Panc1 (cell line): ENCODE data around the gene TVP23A. TPM values are rescaled to one million over a fixed set of nuclear protein-coding genes. Genes with fewer than 3 reads are reported as not detected.

ENCODE experiments used
- ATAC-seq: fragments of 200-7000 bp; cut with Tn5 transposase; 2 replicates; pipeline ENCODE4 v1.9.1; 2020; ENCODE audit warnings: mild to moderate bottlenecking, moderate library complexity
- BruUV-seq: library from RNA; stranded (reverse); fragments of 400-500 nt; replicated peaks from 2 replicates; lab custom pipeline; 2021; lab: Mats Ljungman, UMichigan
- CTCF ChIA-PET: fragments of 300-600 bp; sonication (Branson Sonifier 250); formaldehyde crosslinking; loops from one replicate; lab custom pipeline; 2022; ENCODE audit warnings: antibody characterized with exemption; lab: Charles Lee
- POLR2A ChIA-PET: fragments of 300-600 bp; sonication (Branson Sonifier 250); formaldehyde crosslinking; loops from one replicate; lab custom pipeline; 2022; ENCODE audit warnings: antibody characterized with exemption; lab: Charles Lee
- DNase-seq: peaks from one replicate; pipeline ENCODE4 v3.0.0-alpha.2; 2010; ENCODE audit warnings: low read depth, low spot score
- H3K27ac ChIP-seq: 2 replicates; pipeline ENCODE4 v1.5.1; 2011; ENCODE audit warnings: mild to moderate bottlenecking, low read length, inconsistent platforms
- H3K27me3 ChIP-seq: fragments of 200-500 bp; sonication (Bioruptor generic); 2 replicates; pipeline ENCODE4 v1.6.0; 2014; ENCODE audit warnings: low read length, inconsistent platforms; ENCODE audit not compliant: control insufficient read depth, insufficient read depth
- H3K36me3 ChIP-seq: fragments of 200-500 bp; sonication (Bioruptor generic); 2 replicates; pipeline ENCODE4 v1.5.1; 2014; ENCODE audit warnings: inconsistent platforms, mild to moderate bottlenecking, low read length, moderate library complexity; ENCODE audit not compliant: control insufficient read depth, insufficient read depth
- H3K4me1 ChIP-seq: 2 replicates; pipeline ENCODE4 v1.5.1; 2011; ENCODE audit warnings: inconsistent platforms, mild to moderate bottlenecking, low read length, moderate library complexity; ENCODE audit not compliant: control insufficient read depth, insufficient read depth
- H3K4me3 ChIP-seq, 2 experiments: 2 replicates each; pipeline ENCODE4 v1.5.1; 2011 to 2012; ENCODE audit warnings: low read depth in 2 of 2, low read length in 2 of 2, mild to moderate bottlenecking in 2 of 2, inconsistent platforms in 1 of 2, moderate library complexity in 1 of 2
- H3K9me3 ChIP-seq: fragments of 200-500 bp; sonication (Bioruptor generic); 2 replicates; pipeline ENCODE4 v1.5.1; 2014; ENCODE audit warnings: low read depth, mild to moderate bottlenecking, inconsistent platforms, low read length, moderate library complexity; ENCODE audit not compliant: control insufficient read depth, insufficient read depth
- POLR2AphosphoS5 ChIP-seq: IDR thresholded peaks from 2 replicates; pipeline ENCODE4 v1.6.1; 2012; ENCODE audit warnings: mild to moderate bottlenecking, low read depth, low read length, moderate library complexity
- SIN3A ChIP-seq: IDR thresholded peaks from 2 replicates; pipeline ENCODE4 v1.6.1; 2012; ENCODE audit warnings: low read depth, mild to moderate bottlenecking, low read length, moderate library complexity, borderline replicate concordance; ENCODE audit not compliant: insufficient read depth
- TCF7L2 ChIP-seq: IDR thresholded peaks from 2 replicates; pipeline ENCODE4 v1.6.1; 2011; ENCODE audit warnings: mild to moderate bottlenecking, low read depth, low read length, inconsistent platforms
- in situ Hi-C: cut with HindIII; loops from 2 replicates; pipeline ENCODE4 v1.10.0; 2016; ENCODE audit warnings: low sequenced_read_pairs, low pct_unique_long_range_greater_than_20kb
- intact Hi-C: fragments of 100-400 bp; cut with micrococcal nuclease; formaldehyde crosslinking; loops from one replicate; pipeline ENCODE4 v1.10.0; 2022; ENCODE audit not compliant: unreplicated experiment
- total RNA-seq: library from RNA; stranded (reverse); gene quantifications from one replicate; pipeline ENCODE4 v1.2.1, GENCODE V29; 2021; ENCODE audit not compliant: unreplicated experiment
- TF ChIP-seq, protein P1 (sequence below): fragments of 450-650 bp; IDR thresholded peaks from 2 replicates; pipeline ENCODE4 v1.5.1; 2017; ENCODE audit warnings: mild to moderate bottlenecking
- TF ChIP-seq, protein P2 (sequence below), 2 experiments: IDR thresholded peaks; 2 replicates each; pipeline ENCODE4 v1.6.1; 2011 to 2012; ENCODE audit warnings: low read depth in 2 of 2, control low read depth in 1 of 2, low read length in 1 of 2, mild to moderate bottlenecking in 1 of 2, moderate library complexity in 1 of 2; ENCODE audit not compliant: insufficient read depth in 1 of 2

Gene TVP23A
- total RNA-seq, 1 experiment from 2014 or later, result not detected

DNA sequence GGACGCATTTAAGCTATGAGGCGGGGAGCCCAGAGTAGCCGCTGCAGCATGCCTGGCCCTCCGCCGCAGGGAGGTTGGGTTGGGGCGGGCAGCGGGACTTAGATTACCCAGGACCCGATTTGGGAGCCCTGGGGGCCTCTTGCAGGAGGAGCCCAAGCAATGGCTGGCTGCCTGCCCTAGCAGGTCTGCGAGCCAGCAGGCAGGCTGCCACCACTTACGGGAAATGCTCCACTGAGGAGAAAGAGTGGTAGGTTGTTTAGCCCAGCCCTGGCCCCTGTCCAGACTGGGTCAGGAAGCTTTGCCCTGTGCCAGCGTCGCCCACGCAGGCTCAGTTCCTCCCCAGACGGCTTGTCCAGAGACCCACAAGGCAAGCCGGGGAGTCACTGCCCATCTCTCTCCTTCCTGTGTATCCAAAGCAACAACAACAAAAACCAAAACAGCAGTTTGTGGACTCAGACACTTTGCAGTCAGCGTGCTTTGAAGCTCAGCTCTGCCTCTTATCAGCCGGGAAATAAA, 10.3 kb upstream of the TVP23A start:
- ChIA-PET POLR2A (no interaction called here), CTCF (no interaction called here)
- Histone ChIP-seq H3K4me1 (peaks cover 15% of the 10 kb centered on the region), H3K36me3 (no peaks in the 10 kb centered on the region), H3K27me3 (no peaks in the 10 kb centered on the region), H3K27ac (0 out of 2 replicates have a peak overlapping the region, but pooled peaks have one; percentile 18), H3K4me3 (0 out of 4 replicates have a peak overlapping the region, but pooled peaks of 1 of the 2 experiments have one; percentile 8), H3K9me3 (no peaks in the 10 kb centered on the region)
- ATAC-seq (peak; percentile 74), DNase-seq (no peak)
- BruUV-seq, result no TSS peak
- in situ Hi-C loops, result no loop called here
- no peak for TF ChIP-seq POLR2AphosphoS5
- TF ChIP-seq SIN3A, result no peak
- TF ChIP-seq, protein P1, sequence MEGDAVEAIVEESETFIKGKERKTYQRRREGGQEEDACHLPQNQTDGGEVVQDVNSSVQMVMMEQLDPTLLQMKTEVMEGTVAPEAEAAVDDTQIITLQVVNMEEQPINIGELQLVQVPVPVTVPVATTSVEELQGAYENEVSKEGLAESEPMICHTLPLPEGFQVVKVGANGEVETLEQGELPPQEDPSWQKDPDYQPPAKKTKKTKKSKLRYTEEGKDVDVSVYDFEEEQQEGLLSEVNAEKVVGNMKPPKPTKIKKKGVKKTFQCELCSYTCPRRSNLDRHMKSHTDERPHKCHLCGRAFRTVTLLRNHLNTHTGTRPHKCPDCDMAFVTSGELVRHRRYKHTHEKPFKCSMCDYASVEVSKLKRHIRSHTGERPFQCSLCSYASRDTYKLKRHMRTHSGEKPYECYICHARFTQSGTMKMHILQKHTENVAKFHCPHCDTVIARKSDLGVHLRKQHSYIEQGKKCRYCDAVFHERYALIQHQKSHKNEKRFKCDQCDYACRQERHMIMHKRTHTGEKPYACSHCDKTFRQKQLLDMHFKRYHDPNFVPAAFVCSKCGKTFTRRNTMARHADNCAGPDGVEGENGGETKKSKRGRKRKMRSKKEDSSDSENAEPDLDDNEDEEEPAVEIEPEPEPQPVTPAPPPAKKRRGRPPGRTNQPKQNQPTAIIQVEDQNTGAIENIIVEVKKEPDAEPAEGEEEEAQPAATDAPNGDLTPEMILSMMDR, result no peak
- TF ChIP-seq, protein P2, sequence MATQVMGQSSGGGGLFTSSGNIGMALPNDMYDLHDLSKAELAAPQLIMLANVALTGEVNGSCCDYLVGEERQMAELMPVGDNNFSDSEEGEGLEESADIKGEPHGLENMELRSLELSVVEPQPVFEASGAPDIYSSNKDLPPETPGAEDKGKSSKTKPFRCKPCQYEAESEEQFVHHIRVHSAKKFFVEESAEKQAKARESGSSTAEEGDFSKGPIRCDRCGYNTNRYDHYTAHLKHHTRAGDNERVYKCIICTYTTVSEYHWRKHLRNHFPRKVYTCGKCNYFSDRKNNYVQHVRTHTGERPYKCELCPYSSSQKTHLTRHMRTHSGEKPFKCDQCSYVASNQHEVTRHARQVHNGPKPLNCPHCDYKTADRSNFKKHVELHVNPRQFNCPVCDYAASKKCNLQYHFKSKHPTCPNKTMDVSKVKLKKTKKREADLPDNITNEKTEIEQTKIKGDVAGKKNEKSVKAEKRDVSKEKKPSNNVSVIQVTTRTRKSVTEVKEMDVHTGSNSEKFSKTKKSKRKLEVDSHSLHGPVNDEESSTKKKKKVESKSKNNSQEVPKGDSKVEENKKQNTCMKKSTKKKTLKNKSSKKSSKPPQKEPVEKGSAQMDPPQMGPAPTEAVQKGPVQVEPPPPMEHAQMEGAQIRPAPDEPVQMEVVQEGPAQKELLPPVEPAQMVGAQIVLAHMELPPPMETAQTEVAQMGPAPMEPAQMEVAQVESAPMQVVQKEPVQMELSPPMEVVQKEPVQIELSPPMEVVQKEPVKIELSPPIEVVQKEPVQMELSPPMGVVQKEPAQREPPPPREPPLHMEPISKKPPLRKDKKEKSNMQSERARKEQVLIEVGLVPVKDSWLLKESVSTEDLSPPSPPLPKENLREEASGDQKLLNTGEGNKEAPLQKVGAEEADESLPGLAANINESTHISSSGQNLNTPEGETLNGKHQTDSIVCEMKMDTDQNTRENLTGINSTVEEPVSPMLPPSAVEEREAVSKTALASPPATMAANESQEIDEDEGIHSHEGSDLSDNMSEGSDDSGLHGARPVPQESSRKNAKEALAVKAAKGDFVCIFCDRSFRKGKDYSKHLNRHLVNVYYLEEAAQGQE (IDR thresholded peaks at IDR 0.05; ENCODE audit: insufficient read depth in 1 of 2, low read depth in 2 of 2, low read length in 1 of 2), result no peak
- no peak for TF ChIP-seq TCF7L2
- intact Hi-C loops, result no loop called here

DNA sequence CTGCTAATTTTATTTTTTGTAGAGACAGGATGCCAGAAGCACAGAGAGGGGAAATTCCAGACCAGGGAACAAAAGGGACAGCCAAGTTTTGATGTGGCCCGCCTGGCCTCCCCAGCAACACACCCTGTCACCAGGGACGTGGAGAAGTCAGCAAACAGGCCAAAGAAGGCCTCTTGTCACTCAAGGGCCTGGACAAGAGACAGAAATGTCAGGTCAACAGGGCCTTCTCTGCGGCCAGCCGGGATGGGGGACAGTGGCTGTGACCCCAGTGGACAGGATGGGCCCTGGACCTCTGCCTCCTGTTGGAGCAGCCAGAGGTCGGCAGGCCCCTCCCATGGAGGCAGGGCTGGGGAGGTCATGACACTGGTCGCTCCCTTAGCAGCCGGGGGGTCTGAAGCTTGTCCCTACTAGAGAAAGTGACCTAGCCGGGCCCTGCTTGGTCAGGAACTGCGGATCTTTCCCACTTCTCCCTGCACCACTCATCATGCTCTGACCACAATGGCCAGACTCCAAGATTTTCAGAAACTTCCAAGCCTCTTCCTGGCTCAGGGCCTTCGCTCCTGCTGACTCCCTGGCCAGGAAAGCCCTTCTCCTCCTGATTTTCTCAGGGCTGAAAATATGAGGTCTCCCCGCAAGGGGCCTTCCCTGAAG, 9.2 kb upstream of the TVP23A start:
- no peak for TF ChIP-seq POLR2AphosphoS5
- TF ChIP-seq, protein P2 (IDR thresholded peaks at IDR 0.05; ENCODE audit: insufficient read depth in 1 of 2, low read depth in 2 of 2, low read length in 1 of 2), result no peak
- TF ChIP-seq SIN3A, result no peak
- no peak for TF ChIP-seq TCF7L2
- TF ChIP-seq, protein P1, result no peak
- intact Hi-C loops, result no loop called here
- ATAC-seq, result peak; percentile 54; the same call in 1 of the 2 replicates
- in situ Hi-C loops, result no loop called here
- ChIA-PET CTCF (no interaction called here), POLR2A (no interaction called here)
- H3K9me3 ChIP-seq, result no peaks in the 10 kb centered on the region
- H3K4me1 ChIP-seq, result peaks cover 15% of the 10 kb centered on the region
- H3K4me3 ChIP-seq, result no peak overlapping the region
- H3K36me3 ChIP-seq, result no peaks in the 10 kb centered on the region
- no TSS peak for BruUV-seq
- no peak for DNase-seq
- no peaks in the 10 kb centered on the region for H3K27me3 ChIP-seq
- H3K27ac ChIP-seq, result peak overlapping the region; percentile 61; the same call in 1 of the 2 replicates
